Measurements from ENCODE around the gene ST6GALNAC3.

The ST6GALNAC3 gene

DNA sequence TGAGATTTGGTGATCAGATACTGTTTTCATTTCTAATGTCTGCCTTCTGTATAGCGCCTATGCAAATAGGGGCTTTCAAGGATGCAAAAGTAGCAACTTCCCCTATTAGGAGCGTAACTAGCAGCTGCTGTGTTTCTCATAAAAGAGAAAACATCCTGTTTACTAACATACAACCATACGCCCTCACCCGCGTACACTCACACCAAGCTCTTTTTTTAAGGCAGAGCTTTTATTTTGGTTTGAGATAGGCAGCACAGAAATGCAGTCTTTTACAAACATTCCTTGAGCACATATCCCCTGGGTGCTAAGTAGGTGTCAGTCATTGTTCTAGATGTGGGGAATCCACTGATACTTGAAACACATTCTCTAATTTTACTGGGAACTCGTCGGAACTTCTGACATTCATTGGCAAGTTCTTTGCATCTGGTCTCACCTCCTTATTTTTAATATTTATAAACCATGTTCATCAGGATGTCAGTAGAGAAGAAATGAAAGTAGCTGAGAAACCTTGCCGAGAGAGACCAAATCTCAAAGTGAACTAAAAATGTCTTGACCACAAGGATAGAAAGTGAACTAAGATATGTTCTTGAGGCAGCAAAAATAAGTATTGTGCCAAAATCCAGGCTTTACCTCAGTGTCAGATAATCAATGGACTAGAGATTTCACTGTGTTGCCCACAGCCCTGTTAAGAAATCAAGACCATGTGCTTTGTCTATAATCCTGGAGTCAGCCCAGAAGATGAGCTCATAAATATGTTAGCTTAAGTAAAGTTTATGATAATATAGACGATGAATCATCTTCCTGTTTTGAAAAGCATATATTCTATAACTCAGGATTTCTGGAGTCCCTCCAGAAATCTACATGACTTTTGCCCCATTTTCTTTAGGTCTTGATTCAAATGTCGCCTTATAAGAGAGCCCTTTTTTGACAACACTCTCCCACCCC lies 350.9 kb downstream of the ST6GALNAC3 start:
- H3K4me2 ChIP-seq (ENCODE audit: low read length) = no peak overlapping the region
- TF ChIP-seq CTCF (IDR thresholded peaks at IDR 0.05; ENCODE audit: low read depth, low read length, poor library complexity, severe bottlenecking) = no peak
- no peak for TF ChIP-seq EZH2phosphoT487 (IDR thresholded peaks at IDR 0.05; ENCODE audit: borderline replicate concordance, low read length)

GRCh38 chr1:76426606-76427005 lies 352.1 kb downstream of the ST6GALNAC3 start:
- Histone ChIP-seq H3K79me2 (ENCODE audit: control insufficient read depth, low read length) (no peaks in the 10 kb centered on the region), H3K27ac (ENCODE audit: low read depth, low read length) (no peak overlapping the region), H3K36me3 (ENCODE audit: control insufficient read depth, low read length) (no peaks in the 10 kb centered on the region), H3K4me1 (ENCODE audit: control insufficient read depth, low read length) (no peaks in the 10 kb centered on the region), H3F3A (ENCODE audit: control insufficient read depth, insufficient read depth) (no peaks in the 10 kb centered on the region), H3K4me3 (ENCODE audit: low read length) (no peak overlapping the region), H4K20me1 (ENCODE audit: control insufficient read depth, insufficient read depth, low read depth, low read length) (no peaks in the 10 kb centered on the region), H3K9me3 (ENCODE audit: control insufficient read depth, insufficient read depth, low read length) (no peaks in the 10 kb centered on the region), H3K9me2 (replicated peaks; ENCODE audit: control insufficient read depth, low read length) (no peaks in the 10 kb centered on the region), H3K27me3 (ENCODE audit: control insufficient read depth, low read length) (no peaks in the 10 kb centered on the region), H3K4me2 (ENCODE audit: low read length) (no peak overlapping the region)
- TF ChIP-seq CTCF (IDR thresholded peaks at IDR 0.05; ENCODE audit: low read depth, low read length, poor library complexity, severe bottlenecking) (no peak), EZH2phosphoT487 (IDR thresholded peaks at IDR 0.05; ENCODE audit: borderline replicate concordance, low read length) (no peak)

More for the DNA sequence above, 350.9 kb downstream of the ST6GALNAC3 start:
- Histone ChIP-seq H3F3A (ENCODE audit: control insufficient read depth, insufficient read depth) (no peaks in the 10 kb centered on the region), H3K36me3 (ENCODE audit: control insufficient read depth, low read length) (no peaks in the 10 kb centered on the region), H3K9me3 (ENCODE audit: control insufficient read depth, insufficient read depth, low read length) (no peaks in the 10 kb centered on the region), H3K79me2 (ENCODE audit: control insufficient read depth, low read length) (no peaks in the 10 kb centered on the region), H3K27me3 (ENCODE audit: control insufficient read depth, low read length) (no peaks in the 10 kb centered on the region), H3K4me3 (ENCODE audit: low read length) (no peak overlapping the region), H3K27ac (ENCODE audit: low read depth, low read length) (no peak overlapping the region), H4K20me1 (ENCODE audit: control insufficient read depth, insufficient read depth, low read depth, low read length) (no peaks in the 10 kb centered on the region), H3K4me1 (ENCODE audit: control insufficient read depth, low read length) (no peaks in the 10 kb centered on the region), H3K9me2 (replicated peaks; ENCODE audit: control insufficient read depth, low read length) (no peaks in the 10 kb centered on the region)

- H4K20me1 ChIP-seq (ENCODE audit: control insufficient read depth, insufficient read depth, low read depth, low read length) = no peaks in the 10 kb centered on the region
- H3F3A ChIP-seq (ENCODE audit: control insufficient read depth, insufficient read depth) = no peaks in the 10 kb centered on the region
- H3K4me1 ChIP-seq (ENCODE audit: control insufficient read depth, low read length) = no peaks in the 10 kb centered on the region
- TF ChIP-seq EZH2phosphoT487 (IDR thresholded peaks at IDR 0.05; ENCODE audit: borderline replicate concordance, low read length) = no peak
- TF ChIP-seq CTCF (IDR thresholded peaks at IDR 0.05; ENCODE audit: low read depth, low read length, poor library complexity, severe bottlenecking) = no peak
- H3K27ac ChIP-seq (ENCODE audit: low read depth, low read length) = no peak overlapping the region
- H3K36me3 ChIP-seq (ENCODE audit: control insufficient read depth, low read length) = no peaks in the 10 kb centered on the region
- H3K9me3 ChIP-seq (ENCODE audit: control insufficient read depth, insufficient read depth, low read length) = no peaks in the 10 kb centered on the region
- H3K9me2 ChIP-seq (replicated peaks; ENCODE audit: control insufficient read depth, low read length) = no peaks in the 10 kb centered on the region
- no peaks in the 10 kb centered on the region for H3K27me3 ChIP-seq (ENCODE audit: control insufficient read depth, low read length)
- no peak overlapping the region for H3K4me2 ChIP-seq (ENCODE audit: low read length)
- no peaks in the 10 kb centered on the region for H3K79me2 ChIP-seq (ENCODE audit: control insufficient read depth, low read length)
- H3K4me3 ChIP-seq (ENCODE audit: low read length) = no peak overlapping the region
These were observed 353.5 kb downstream of the ST6GALNAC3 start for GRCh38 chr1:76428028-76428427.
